Neural progenitor cell (in vitro differentiated cells): ENCODE results near the gene RIC8B.

Experiments used
- EZH2 ChIP-seq: fragments of 200-600 bp; sonication (generic); IDR thresholded peaks from 2 replicates; pipeline ENCODE4 v1.6.1; 2017; ENCODE audit warnings: antibody characterized with exemption, mild to moderate bottlenecking, moderate library complexity
- TF ChIP-seq, protein P1 (sequence below): fragments of 200-600 bp; sonication (generic); IDR thresholded peaks from 2 replicates; pipeline ENCODE4 v1.5.1; 2017; ENCODE audit warnings: antibody characterized with exemption, mild to moderate bottlenecking

DNA sequence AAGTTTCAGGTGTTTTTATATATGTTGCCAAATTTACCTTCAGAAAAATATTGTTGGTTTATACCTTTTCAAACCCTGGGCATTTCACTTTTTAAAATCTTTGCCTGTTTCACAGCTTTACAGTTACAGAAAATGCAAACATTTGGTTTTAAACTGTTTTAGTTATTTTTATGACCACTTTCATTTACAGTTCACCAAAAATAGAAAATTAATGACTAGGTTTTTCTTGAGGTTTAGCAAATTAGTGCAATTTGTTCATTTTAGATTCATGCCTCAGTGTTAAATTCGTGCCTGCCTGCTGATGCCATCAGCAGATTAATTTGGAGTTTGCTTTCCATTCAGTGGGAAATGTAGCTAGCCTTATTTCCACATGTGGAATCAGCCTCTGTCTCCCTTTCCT lies 45.5 kb downstream of the RIC8B start:
- TF ChIP-seq, protein P1, sequence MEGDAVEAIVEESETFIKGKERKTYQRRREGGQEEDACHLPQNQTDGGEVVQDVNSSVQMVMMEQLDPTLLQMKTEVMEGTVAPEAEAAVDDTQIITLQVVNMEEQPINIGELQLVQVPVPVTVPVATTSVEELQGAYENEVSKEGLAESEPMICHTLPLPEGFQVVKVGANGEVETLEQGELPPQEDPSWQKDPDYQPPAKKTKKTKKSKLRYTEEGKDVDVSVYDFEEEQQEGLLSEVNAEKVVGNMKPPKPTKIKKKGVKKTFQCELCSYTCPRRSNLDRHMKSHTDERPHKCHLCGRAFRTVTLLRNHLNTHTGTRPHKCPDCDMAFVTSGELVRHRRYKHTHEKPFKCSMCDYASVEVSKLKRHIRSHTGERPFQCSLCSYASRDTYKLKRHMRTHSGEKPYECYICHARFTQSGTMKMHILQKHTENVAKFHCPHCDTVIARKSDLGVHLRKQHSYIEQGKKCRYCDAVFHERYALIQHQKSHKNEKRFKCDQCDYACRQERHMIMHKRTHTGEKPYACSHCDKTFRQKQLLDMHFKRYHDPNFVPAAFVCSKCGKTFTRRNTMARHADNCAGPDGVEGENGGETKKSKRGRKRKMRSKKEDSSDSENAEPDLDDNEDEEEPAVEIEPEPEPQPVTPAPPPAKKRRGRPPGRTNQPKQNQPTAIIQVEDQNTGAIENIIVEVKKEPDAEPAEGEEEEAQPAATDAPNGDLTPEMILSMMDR = no peak
- no peak for TF ChIP-seq EZH2
